Activated gamma-delta T cell treated with Interleukin-2 at 50 U/mL for 16 hours (primary cell): ENCODE data around the gene PCDHGB4.
A peak's percentile ranks its signal among the peaks of the same experiment; 100 is the strongest.
"Not testable (repeated sequence)": the region's sequence is repeated elsewhere in the genome, so short reads cannot be mapped to it uniquely, and the experiment has no call there.

Experiments
- DNase-seq: peaks from one replicate; pipeline ENCODE4 v3.0.0-alpha.2; 2020

Gene PCDHGB4

GRCh38 chr5:141402553-141403243 lies 15.2 kb downstream of the PCDHGB4 start, which contains the start of gene PCDHGA9:
TSS of gene PCDHGA9 (plus strand) at chr5:141402778. CDS start at chr5:141402953, 175 bp downstream.
- no peak for DNase-seq

- no peak for DNase-seq
These were observed 15.9 kb downstream of the PCDHGB4 start for GRCh38 chr5:141403387-141403786.

GRCh38 chr5:141407790-141408505 lies 20.4 kb downstream of the PCDHGB4 start, which contains the start of gene PCDHGB6:
TSS of gene PCDHGB6 (plus strand) at chr5:141408021. CDS start at chr5:141408203, 182 bp downstream.
- DNase-seq: not testable (repeated sequence)

- no peak for DNase-seq
These were observed 22.3 kb downstream of the PCDHGB4 start for GRCh38 chr5:141409598-141410306.

GRCh38 chr5:141411575-141411974 lies 24.1 kb downstream of the PCDHGB4 start:
- no peak for DNase-seq

GRCh38 chr5:141412854-141413539 lies 25.5 kb downstream of the PCDHGB4 start, which contains the start of gene PCDHGA10:
TSS of gene PCDHGA10 (plus strand) at chr5:141412987. CDS start at chr5:141413176, 189 bp downstream.
- peak; percentile 41 for DNase-seq

- DNase-seq: no peak
These were observed 26.1 kb downstream of the PCDHGB4 start for GRCh38 chr5:141413540-141414069.

- not testable (repeated sequence) for DNase-seq
These were observed 27.2 kb downstream of the PCDHGB4 start for GRCh38 chr5:141414548-141415274.

GRCh38 chr5:141415275-141415618 lies 27.7 kb downstream of the PCDHGB4 start:
- not testable (repeated sequence) for DNase-seq

- not testable (repeated sequence) for DNase-seq
These were observed 30.1 kb downstream of the PCDHGB4 start, which contains the start of gene PCDHGB7 for GRCh38 chr5:141417494-141418172. TSS of gene PCDHGB7 (plus strand) at chr5:141417677. CDS start at chr5:141417860, 183 bp downstream.

- DNase-seq: no peak
These were observed 31.8 kb downstream of the PCDHGB4 start for GRCh38 chr5:141419074-141419880.

GRCh38 chr5:141420855-141421488 lies 33.5 kb downstream of the PCDHGB4 start, which contains the start of gene PCDHGA11:
TSS of gene PCDHGA11 (plus strand) at chr5:141421051. CDS start at chr5:141421228, 177 bp downstream.
- no peak for DNase-seq

GRCh38 chr5:141421489-141421855 lies 34.0 kb downstream of the PCDHGB4 start:
- no peak for DNase-seq

GRCh38 chr5:141422742-141423291 lies 35.3 kb downstream of the PCDHGB4 start:
- no peak for DNase-seq

GRCh38 chr5:141427783-141428426 lies 40.4 kb downstream of the PCDHGB4 start:
- no peak for DNase-seq

GRCh38 chr5:141430332-141431113 lies 43.0 kb downstream of the PCDHGB4 start, which contains the start of gene PCDHGA12:
TSS of gene PCDHGA12 (plus strand) at chr5:141430507. CDS start at chr5:141430760, 253 bp downstream.
- no peak for DNase-seq

- no peak for DNase-seq
These were observed 43.8 kb downstream of the PCDHGB4 start for GRCh38 chr5:141431286-141431685.

- DNase-seq: not testable (repeated sequence)
These were observed 44.8 kb downstream of the PCDHGB4 start for GRCh38 chr5:141432308-141432707.
